ENCODE measurements around the gene PPP2R2D. TPM values are rescaled to one million over a fixed set of nuclear protein-coding genes. Genes with fewer than 3 reads are reported as not detected.

Gene PPP2R2D
- total RNA-seq, 1 donor from 2014 or later: 32.7 TPM

- TF ChIP-seq CTCF (IDR thresholded peaks at IDR 0.05): no peak
- H3K9me3 Mint-ChIP-seq: peaks cover 5% of the 10 kb centered on the region
- ChIA-PET CTCF (no interaction called here), POLR2A (interaction anchor here (0.8 kb wide), 1 partner anchor 61 kb away, joined by 3 read pairs; the partner anchor contains the start of gene BNIP3)
- peaks cover 10% of the 10 kb centered on the region for H3K36me3 Mint-ChIP-seq (ENCODE audit: low read depth)
- peaks cover 51% of the 10 kb centered on the region for H3K4me1 Mint-ChIP-seq
- peak; percentile 96 for ATAC-seq (ENCODE audit: low read depth)
- no peaks in the 10 kb centered on the region for H3K27me3 Mint-ChIP-seq
- intact Hi-C loops (cut with micrococcal nuclease): no loop called here
- DNase-seq: no peak
- peak overlapping the region; percentile 53 for H3K4me3 Mint-ChIP-seq
- H3K27ac Mint-ChIP-seq: peak overlapping the region; percentile 84
These were observed 20.4 kb downstream of the PPP2R2D start for GRCh38 chr10:131921184-131921583.

GRCh38 chr10:131923038-131923756 lies 22.4 kb downstream of the PPP2R2D start:
- peaks cover 5% of the 10 kb centered on the region for H3K9me3 Mint-ChIP-seq
- H3K36me3 Mint-ChIP-seq (ENCODE audit: low read depth): peaks cover 15% of the 10 kb centered on the region
- H3K4me3 Mint-ChIP-seq: no peak overlapping the region
- TF ChIP-seq CTCF (IDR thresholded peaks at IDR 0.05): no peak
- intact Hi-C loops (cut with micrococcal nuclease): no loop called here
- no peak for DNase-seq
- H3K4me1 Mint-ChIP-seq: peaks cover 67% of the 10 kb centered on the region
- no peak for ATAC-seq (ENCODE audit: low read depth)
- H3K27me3 Mint-ChIP-seq: no peaks in the 10 kb centered on the region
- H3K27ac Mint-ChIP-seq: no peak overlapping the region
- CTCF ChIA-PET: no interaction called here
- POLR2A ChIA-PET: no interaction called here

GRCh38 chr10:131925011-131925649 lies 24.3 kb downstream of the PPP2R2D start:
- ChIA-PET POLR2A (no interaction called here), CTCF (no interaction called here)
- H3K36me3 Mint-ChIP-seq (ENCODE audit: low read depth): peaks cover 25% of the 10 kb centered on the region
- no peak for DNase-seq
- no peak for TF ChIP-seq CTCF (IDR thresholded peaks at IDR 0.05)
- intact Hi-C loops (cut with micrococcal nuclease): loop anchor here (1.0 kb wide), 1 partner anchor 40 kb away; no protein-coding TSS in a partner anchor
- no peak for ATAC-seq (ENCODE audit: low read depth)
- H3K27me3 Mint-ChIP-seq: no peaks in the 10 kb centered on the region
- H3K4me1 Mint-ChIP-seq: peaks cover 76% of the 10 kb centered on the region
- peak overlapping the region; percentile 50 for H3K27ac Mint-ChIP-seq
- H3K9me3 Mint-ChIP-seq: peaks cover 5% of the 10 kb centered on the region
- no peak overlapping the region for H3K4me3 Mint-ChIP-seq

- intact Hi-C loops (cut with micrococcal nuclease): loop anchor here (1.0 kb wide), 1 partner anchor 40 kb away; no protein-coding TSS in a partner anchor
- CTCF ChIA-PET: no interaction called here
- Mint-ChIP-seq H3K4me3 (no peak overlapping the region), H3K27me3 (no peaks in the 10 kb centered on the region), H3K9me3 (peaks cover 5% of the 10 kb centered on the region), H3K4me1 (peaks cover 75% of the 10 kb centered on the region), H3K36me3 (ENCODE audit: low read depth) (peaks cover 30% of the 10 kb centered on the region), H3K27ac (no peak overlapping the region)
- ATAC-seq (ENCODE audit: low read depth): no peak
- POLR2A ChIA-PET: no interaction called here
- DNase-seq: no peak
- TF ChIP-seq CTCF (IDR thresholded peaks at IDR 0.05): no peak
These were observed 24.9 kb downstream of the PPP2R2D start for GRCh38 chr10:131925716-131926115.

GRCh38 chr10:131926253-131926652 lies 25.4 kb downstream of the PPP2R2D start:
- Mint-ChIP-seq H3K9me3 (peaks cover 5% of the 10 kb centered on the region), H3K4me1 (peaks cover 71% of the 10 kb centered on the region), H3K4me3 (no peak overlapping the region), H3K27me3 (no peaks in the 10 kb centered on the region), H3K36me3 (ENCODE audit: low read depth) (peaks cover 32% of the 10 kb centered on the region), H3K27ac (no peak overlapping the region)
- TF ChIP-seq CTCF (IDR thresholded peaks at IDR 0.05): no peak
- DNase-seq: no peak
- intact Hi-C loops (cut with micrococcal nuclease): no loop called here
- POLR2A ChIA-PET: no interaction called here
- CTCF ChIA-PET: no interaction called here
- no peak for ATAC-seq (ENCODE audit: low read depth)

Measured in activated B cell treated with CpG ODN at 0.5 μM for 24 hours (primary cell).